GM19239 (cell line): ENCODE results near the gene ERICH6B.
"Not testable (repeated sequence)": the region's sequence is repeated elsewhere in the genome, so short reads cannot be mapped to it uniquely, and the experiment has no call there.

ENCODE experiments used
- DNase-seq: peaks from one replicate; pipeline ENCODE4 v3.0.0; 2011; ENCODE audit warnings: low spot score; ENCODE audit not compliant: insufficient read length
- FAIRE-seq: peaks from 2 replicates; lab custom pipeline; 2011; peaks lifted over from hg19 to GRCh38; lab: Jason Lieb, UNC

ERICH6B gene

GRCh38 chr13:45615501-45616101, at the start of gene ERICH6B:
ERICH6B (minus strand) TSS chr13:45615739; CDS start chr13:45597005, 18,734 bp downstream.
- DNase-seq (no peak), FAIRE-seq (no peak)

- FAIRE-seq, DNase-seq: not testable (repeated sequence)
Measured at GRCh38 chr13:45662903-45663302, 47.4 kb upstream of the ERICH6B start.

GRCh38 chr13:45662162-45662561, 46.6 kb upstream of the ERICH6B start:
- DNase-seq = no peak
- FAIRE-seq = no peak

GRCh38 chr13:45660458-45660857, 44.9 kb upstream of the ERICH6B start:
- DNase-seq, FAIRE-seq: not testable (repeated sequence)

GRCh38 chr13:45659536-45659935, 44.0 kb upstream of the ERICH6B start:
- no peak for FAIRE-seq

GRCh38 chr13:45658586-45659235, 43.2 kb upstream of the ERICH6B start:
- no peak for DNase-seq

More at GRCh38 chr13:45659536-45659935, 44.0 kb upstream of the ERICH6B start:
- DNase-seq = no peak

GRCh38 chr13:45654633-45655349, 39.3 kb upstream of the ERICH6B start:
- FAIRE-seq = no peak
- DNase-seq = no peak

More at GRCh38 chr13:45658586-45659235, 43.2 kb upstream of the ERICH6B start:
- FAIRE-seq = no peak

- not testable (repeated sequence) for DNase-seq, FAIRE-seq
Measured at GRCh38 chr13:45645263-45645662, 29.7 kb upstream of the ERICH6B start.

- FAIRE-seq, DNase-seq: not testable (repeated sequence)
Measured at GRCh38 chr13:45642159-45642558, 26.6 kb upstream of the ERICH6B start.

GRCh38 chr13:45635291-45635690, 19.8 kb upstream of the ERICH6B start:
- DNase-seq, FAIRE-seq: not testable (repeated sequence)

GRCh38 chr13:45630791-45631190, 15.3 kb upstream of the ERICH6B start:
- DNase-seq = no peak
- no peak for FAIRE-seq

GRCh38 chr13:45629940-45630339, 14.4 kb upstream of the ERICH6B start:
- no peak for DNase-seq
- FAIRE-seq = no peak

- no peak for FAIRE-seq
Measured at GRCh38 chr13:45628094-45628493, 12.6 kb upstream of the ERICH6B start.

GRCh38 chr13:45627656-45628055, 12.1 kb upstream of the ERICH6B start:
- FAIRE-seq (no peak), DNase-seq (no peak)

More at GRCh38 chr13:45628094-45628493, 12.6 kb upstream of the ERICH6B start:
- DNase-seq = no peak

- DNase-seq = no peak
- no peak for FAIRE-seq
Measured at GRCh38 chr13:45626731-45627374, 11.3 kb upstream of the ERICH6B start.

- DNase-seq (no peak), FAIRE-seq (peak; percentile 92)
Measured at GRCh38 chr13:45623516-45624090, 8.1 kb upstream of the ERICH6B start.

- FAIRE-seq (no peak), DNase-seq (no peak)
Measured at GRCh38 chr13:45621950-45622349, 6.4 kb upstream of the ERICH6B start.

GRCh38 chr13:45607931-45608330, 7.6 kb downstream of the ERICH6B start:
- DNase-seq (no peak), FAIRE-seq (no peak)

- FAIRE-seq (no peak), DNase-seq (no peak)
Measured at GRCh38 chr13:45604892-45605291, 10.6 kb downstream of the ERICH6B start.

GRCh38 chr13:45603338-45603737, 12.2 kb downstream of the ERICH6B start:
- no peak for DNase-seq
- FAIRE-seq = no peak
